Cardiac septum (tissue), 1 donor: ENCODE data around the gene TMPRSS9. TPM values are rescaled to one million over a fixed set of nuclear protein-coding genes. Genes with fewer than 3 reads are reported as not detected.

Experiments used
- DNase-seq: peaks from one replicate; pipeline ENCODE4 v3.0.0-alpha.2; 2020; ENCODE audit warnings: low spot score
- intact Hi-C: fragments of 100-400 bp; cut with DNase I; formaldehyde crosslinking; loops from one replicate; pipeline ENCODE4 v1.14.0; 2022
- total RNA-seq: library from RNA; stranded (reverse); fragmentation: NEBNext Ultra II Directional; extraction: Animal tissue kit (Norgen Biotek cat#: 25700); gene quantifications from one replicate; pipeline ENCODE4 v1.2.1, GENCODE V29; 2021
- donor health status: DM: no; HTN: no; CAD: no.

Gene TMPRSS9
- total RNA-seq, 1 donor from 2014 or later = not detected

DNA sequence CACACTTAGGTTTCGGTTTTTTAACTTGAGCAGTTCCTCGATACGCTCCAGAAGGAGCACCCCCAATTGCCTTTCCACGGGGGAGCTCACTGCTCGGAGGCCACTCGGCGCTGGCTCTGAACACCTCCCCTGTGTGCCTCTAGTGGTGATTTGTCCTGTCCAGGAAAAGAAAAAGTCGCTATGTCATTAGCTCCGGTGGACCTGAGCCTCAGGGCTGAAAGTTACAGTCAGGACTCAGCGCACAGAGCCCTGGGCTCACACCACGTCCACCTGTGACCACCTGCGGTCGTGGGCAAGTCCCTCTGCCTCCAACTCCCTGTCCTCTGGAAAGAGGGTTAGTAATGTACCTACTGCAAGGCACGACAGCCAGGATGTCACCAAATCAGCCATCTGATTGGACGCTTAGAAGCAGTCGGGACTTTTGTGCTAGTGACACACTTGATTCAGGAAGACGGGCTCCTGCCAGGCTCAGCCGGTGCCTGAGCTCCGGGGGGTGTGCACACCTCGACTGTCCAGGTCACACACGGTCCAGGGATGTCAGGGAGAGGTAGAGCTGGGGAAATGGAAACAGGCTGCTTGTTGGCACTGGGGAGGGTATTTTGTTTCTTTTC is 3.9 kb upstream of the TMPRSS9 start:
- DNase-seq = no peak
- intact Hi-C loops = no loop called here

DNA sequence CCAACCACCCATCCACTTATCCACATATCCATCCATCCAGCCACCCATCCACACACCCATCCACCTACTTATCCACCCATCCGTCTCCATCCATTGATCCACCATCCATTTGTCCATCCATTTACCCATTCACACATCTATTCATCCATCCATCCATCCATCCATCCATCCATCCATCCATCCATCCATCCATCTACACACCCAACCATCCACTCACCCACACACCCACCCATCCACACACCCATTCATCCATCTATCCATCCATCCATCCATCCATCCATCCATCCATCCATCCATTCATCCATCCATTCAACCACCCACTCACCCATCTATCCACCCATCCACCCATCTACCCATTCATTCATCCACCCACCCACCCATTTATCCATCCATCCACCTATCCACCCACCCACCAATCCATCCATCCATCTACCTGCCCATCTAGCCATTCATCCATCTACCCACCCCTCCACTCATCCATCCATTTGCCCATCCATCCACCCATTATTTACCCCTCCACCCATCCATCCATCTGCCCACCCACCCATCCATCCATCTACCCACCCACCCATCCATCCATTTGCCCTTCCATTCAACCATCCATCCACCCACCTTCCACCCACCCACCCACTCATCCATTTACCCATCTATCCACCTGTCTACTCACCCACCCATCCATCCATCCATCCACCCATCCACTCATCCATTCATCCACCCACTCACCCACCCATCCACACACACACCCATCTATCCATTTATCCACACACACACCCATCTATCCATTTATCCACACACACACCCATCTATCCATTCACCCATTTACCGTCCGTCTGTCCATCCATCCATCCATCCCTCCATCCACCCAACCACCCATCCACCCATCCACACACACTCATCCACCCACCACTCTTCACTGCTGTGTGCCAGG is 2.5 kb upstream of the TMPRSS9 start:
- DNase-seq = no peak
- intact Hi-C loops = no loop called here

DNA sequence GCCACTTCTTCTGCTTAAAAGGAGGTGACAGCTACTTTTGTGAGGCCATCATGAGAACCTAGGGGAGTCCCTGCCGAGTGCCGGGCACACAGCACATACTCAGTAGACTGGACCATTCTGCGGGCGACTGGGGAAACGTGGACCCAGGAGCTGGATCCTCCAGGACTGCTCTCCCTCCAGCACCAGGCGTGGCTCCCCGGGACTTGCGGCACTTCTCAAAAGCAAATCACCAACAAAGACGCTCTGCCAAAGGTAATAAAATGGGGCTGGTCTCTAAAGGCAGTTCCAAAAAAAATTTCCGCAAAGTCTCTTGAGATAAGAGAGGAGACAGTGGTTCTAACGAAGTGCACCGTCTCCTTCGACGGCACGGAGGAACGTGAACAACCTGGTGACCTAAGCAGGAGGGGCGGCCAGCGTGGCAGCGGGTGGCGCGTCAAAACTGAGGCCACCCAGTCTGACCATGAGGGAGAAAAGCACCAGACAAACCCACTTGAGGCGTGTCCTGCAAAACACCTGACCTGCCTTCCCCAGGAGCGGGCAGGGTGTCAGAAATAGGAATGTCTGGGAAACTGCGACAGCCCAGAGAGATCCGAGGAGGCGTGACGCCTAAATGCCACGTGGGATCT is 1.4 kb upstream of the TMPRSS9 start:
- no peak for DNase-seq
- intact Hi-C loops = no loop called here

DNA sequence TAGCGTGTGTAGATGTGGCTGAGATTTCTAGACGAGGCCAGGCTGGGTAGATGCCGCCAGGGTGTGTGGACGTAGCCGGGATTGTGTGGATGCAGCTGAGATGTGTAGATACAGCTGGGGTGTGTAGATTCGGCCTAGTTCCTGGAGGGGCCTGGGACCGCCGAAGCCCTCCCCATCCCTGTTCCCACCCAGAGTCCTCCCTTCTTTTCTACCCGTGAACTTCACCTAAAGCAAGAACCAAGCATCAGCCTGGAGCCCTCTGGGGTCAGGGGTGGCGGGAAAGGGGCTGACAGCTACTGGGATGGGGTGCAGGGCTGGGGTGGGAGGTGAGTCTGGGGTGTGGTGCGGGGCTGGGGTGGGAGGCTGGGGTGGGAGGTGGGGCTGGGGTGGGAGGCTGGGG is 768 bp downstream of the TMPRSS9 start:
- intact Hi-C loops = no loop called here
- no peak for DNase-seq

DNA sequence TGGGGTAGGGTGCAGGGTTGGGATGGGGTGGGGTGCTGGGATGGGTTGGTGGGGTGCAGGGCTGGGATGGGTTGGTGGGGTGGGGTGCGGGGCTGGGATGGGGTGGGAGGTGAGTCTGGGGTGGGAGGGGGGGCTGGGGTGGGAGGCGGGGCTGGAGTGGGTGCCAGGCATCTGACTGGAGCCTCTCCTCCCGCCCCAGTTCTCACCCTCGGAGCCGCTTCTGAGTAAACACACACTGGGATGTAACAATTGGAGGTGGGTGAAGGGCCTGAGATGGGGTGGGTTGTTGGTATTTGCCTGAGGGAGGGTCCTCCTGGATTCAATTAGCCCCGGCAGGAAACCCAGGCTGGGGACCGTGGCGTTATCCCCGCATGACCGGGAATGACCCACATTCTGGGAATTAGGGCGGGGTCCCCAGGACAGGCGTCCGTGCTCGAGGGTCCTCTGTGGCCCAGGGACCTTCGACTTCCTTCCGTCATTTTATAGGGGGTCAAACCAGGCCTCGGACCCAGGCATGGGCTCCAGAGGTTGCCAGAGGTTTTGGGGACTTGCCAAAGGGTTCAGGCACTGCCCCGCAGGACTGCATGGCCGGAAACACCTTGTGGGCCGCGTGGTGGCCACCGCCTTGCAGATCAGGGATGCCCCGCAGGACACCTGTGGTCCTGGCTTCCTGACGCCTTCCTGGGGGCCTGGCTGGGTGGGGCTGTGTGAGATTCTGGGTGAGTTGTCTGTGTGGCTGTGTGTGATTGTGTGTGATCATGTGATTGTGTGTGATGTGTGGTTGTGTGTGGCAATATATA is 1.4 kb downstream of the TMPRSS9 start:
- DNase-seq = no peak
- intact Hi-C loops = no loop called here

DNA sequence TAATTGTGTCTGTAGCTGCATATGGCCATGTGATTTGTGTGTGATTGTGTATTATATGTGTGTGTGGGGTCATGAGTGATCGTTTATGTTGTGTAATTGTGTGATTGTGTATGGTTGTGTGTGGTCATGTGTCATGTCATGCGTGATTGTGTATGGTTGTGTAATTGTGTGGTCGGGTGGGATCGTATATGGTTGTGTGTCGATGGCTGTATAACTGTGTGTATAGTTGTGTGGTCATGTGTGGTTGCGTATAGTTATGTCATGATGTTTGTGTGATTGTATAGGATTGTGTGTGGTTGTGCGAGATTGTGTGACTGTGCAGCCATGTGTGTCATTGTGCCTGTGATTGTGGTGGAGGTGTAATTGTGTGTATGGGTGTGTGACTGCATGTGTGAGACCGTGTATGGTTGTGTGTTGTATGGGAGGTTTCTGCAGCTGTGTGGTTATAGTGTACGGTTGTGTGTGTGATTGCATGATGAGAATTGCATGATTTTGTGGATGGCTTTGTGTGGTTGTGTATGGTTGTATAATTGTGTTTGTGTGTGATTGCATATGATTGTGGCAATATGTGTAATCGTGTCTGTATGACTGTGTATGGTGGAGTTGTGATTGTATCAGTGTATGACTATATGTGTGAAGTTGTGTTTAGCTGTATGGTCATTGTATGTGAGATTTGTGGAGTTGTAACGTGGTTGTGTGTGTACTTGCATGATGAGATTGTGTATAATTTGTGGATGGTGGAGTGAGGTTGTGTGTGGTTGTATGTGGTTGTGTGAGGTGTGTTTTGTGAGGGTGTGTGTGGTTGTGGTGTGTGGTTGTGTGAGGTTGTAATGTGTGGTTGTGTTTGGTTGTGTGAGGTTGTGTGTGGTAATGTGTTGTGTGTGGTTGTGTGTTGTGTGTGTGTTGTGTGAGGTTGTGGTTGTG is 2.2 kb downstream of the TMPRSS9 start:
- intact Hi-C loops = no loop called here
- DNase-seq = no peak

DNA sequence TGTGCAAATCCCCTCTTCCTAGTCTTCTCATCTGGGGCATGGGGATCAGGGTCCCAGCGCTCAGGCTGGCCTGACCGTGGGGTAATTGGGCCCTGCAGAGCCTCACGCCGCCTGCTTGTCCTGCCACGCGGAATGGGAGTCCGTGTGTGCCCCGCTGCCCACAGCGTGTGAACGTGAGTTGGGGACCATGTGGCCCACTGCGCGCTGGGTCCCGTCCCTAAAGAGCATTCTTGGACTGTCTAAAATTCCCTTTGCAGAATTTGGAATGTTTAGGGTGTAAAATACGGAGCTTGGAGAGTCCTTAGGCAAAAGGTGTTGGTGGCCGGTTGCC is 2.9 kb downstream of the TMPRSS9 start:
- intact Hi-C loops = no loop called here
- no peak for DNase-seq

DNA sequence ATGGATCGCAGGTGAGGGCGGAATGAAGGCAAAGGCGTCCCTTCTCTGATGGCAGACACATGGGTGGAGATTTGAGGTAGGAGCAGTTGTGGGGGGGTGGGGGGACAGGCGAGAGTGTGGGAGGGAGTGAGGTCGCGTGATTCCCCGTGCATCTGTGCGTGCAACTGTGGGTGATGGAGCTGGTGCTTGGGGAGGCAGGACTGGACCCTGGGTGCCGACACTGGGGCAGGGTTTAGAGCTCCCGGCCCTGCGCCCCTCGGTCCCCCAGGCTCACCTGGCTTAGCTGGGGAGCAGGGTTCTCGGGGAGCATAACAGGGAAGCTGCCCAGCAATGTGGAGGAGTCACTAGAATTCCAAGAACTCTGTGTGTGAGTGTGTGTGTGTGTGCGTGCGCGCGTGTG is 3.4 kb downstream of the TMPRSS9 start:
- intact Hi-C loops = no loop called here
- DNase-seq = no peak

DNA sequence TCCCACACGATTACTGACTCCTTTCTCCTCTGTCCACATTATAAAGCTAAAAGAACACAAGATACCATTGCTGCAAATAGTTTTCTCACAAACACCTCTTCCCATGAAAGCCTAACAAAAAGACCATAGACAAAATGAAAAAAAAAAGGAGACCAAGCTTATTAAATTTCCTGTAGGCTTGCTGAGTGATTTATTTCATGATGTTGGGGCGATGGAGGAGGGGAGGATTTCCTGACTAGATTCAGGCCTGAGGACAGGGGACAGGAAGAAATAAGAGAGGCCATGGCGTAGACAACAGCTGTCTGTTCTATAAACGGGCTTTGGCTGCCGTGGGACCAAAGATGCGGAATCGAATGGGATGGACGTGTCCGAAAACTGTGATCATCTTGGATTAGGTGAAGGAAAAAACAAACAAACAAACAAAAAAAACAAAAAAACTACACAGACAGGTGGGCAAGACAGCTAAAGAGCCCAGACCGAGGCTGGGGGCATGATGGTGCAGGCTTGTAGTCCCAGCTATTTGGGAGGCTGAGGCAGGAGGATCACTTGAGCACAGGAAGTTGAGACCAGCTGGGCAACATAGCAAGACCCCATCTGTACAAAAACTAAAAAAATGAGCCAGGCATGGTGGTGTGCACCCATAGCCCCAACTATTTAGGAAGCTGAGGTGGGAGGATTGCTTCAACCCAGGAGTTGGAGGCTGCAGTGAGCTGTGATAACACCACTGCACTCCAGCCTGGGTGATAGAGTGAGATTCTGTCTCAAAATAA is 5.3 kb downstream of the TMPRSS9 start:
- no peak for DNase-seq
- intact Hi-C loops = no loop called here

DNA sequence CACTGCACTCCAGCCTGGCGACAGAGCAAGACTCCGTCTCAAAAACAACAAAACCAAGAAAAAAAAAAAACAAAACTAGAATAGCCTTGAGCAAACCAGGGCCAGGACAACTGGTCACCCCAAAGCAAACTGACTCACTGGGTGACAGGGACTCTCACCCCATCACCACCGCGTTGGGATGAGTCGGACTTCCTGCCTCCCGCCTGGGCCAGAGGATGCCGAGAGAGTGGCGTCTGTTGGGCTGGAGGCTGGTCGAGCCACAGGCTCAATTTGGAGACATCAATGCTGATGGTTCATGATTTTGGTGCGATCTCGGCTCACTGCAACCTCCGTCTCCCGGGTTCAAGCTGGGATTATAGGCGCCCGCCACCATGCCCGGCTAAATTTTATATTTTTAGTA is 11.6 kb downstream of the TMPRSS9 start:
- intact Hi-C loops = no loop called here
- no peak for DNase-seq

DNA sequence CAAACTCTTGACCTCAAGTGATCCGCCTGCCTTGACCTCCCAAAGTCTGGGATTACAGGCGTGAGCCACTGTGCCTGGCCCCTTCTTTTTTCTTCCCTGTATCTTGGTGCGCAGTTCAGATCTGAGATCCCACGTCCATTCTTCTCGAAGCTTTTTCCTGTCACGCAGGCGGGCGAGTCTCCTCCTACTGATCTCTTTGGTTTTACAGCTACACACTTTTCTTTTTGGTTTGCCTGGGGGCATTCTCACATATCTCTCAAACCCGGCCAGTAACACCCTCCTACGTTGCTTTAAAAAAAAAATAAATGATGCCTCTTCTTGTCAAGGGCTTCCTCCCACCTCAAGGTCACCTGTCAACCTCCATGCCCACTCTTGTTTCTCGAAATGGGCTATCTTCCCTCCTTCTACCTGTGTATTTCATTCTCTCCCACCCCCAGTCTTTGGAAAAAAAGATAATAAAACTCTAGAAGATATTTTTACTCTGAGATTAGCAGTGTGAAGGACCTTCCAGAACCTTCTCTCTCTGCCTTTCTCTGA is 12.1 kb downstream of the TMPRSS9 start:
- no peak for DNase-seq
- intact Hi-C loops = no loop called here

DNA sequence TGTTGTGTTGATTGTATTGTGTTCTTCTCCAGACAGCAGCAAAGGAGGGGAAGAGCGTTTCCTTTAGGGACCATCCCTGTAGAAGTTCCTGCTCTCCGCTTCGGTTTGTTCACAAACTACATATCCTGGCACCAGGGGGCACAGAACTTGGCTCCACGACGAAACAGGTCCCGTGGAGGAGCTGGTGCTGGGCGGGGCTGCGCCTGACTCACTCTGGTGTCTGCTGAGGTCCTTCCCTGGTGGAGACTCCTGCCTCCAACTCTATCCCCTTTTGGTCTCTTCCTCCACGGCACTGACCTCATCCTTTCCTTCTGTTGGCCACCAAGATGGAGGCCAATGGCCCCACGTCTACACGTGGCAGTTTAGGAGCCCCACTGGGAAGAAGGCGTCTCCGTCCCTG is 14.7 kb downstream of the TMPRSS9 start:
- intact Hi-C loops = no loop called here
- DNase-seq = no peak

DNA sequence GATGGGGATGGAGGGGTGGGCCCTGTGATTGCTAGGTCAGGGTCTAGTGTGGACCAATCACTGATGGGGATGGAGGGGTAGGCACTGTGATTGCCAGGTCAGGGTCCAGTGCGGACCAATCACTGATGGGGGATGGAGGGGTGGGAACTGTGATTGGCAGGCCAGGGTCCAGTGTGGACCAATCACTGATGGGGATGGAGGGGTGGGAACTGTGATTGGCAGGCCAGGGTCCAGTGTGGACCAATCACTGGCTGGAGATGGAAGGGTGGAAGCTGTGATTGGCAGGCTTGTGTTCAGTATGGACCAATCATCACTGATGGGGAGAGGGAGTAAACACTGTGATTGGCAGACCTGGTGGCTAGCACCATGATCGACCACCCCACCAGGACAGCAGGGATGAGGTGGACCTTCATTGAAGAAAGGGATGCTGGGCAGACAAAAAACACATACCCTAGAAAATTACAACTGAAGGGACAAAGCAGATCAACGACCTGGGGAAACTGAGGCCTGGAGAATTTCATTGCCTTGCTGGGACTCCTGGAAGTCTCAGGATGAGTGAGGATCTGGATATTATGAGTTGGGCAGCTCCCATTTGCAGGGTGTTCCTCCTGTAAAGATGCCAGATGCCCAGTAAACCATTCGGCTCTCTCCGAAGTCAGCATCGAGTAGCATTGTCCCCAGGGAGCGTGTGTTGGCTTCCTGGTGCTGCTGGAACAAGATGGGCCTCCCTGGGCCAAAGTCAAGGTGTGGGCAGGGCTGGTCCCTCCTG is 15.5 kb downstream of the TMPRSS9 start:
- no peak for DNase-seq
- intact Hi-C loops = no loop called here

DNA sequence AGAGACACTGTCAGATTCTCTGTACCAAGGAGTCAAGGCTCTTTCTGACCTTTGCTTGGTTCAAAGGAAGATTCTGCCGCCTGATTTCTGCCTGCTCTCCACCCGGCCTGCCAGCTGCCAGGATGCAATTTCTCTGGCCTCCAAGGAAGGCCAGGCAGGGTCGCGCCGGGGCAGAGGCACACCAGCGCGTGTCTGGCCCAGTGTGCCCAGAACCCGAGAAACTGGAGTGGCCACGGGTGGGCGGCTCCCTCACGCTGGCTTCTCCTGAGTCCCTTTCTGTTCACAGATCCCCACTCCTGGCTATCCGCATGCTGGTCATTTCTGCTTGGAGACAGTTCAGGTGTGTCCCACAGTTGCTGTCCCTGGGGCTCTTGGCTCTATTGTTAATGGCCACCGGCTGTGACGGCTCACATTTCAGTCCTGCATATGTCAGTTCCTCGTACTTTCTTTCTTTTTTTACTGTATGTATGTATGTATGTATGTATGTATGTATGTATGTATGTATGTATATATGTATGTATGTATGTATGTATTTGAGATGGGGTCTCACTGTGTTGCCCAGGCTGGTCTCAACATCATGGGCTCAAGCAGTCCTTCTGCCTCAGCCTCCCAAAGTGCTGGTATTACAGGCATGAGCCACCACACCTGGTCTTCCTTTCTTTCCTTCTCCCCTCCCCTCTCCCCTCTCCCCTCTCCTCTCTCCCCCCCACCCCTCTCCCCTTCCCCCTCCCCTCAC is 16.9 kb downstream of the TMPRSS9 start:
- intact Hi-C loops = no loop called here
- DNase-seq = no peak

DNA sequence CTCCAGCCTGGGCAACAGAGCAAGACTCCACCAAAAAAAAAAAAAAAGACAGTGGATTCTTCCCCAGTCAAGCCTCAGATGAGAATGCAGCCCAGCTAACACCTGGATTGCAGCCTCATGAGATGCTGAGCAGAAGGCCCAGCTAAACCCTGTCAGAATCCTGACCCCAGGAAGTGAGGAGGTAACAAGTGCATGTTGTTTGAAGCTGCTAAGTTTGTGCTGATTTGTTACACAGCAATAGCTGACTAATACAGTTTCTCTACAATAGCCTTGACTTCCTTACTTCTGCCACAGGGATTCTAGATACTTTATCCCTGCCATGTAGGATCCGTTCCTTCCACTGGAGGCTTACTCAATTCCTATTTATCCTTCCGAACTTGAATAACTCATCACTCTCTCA is 20.5 kb downstream of the TMPRSS9 start:
- intact Hi-C loops = no loop called here

DNA sequence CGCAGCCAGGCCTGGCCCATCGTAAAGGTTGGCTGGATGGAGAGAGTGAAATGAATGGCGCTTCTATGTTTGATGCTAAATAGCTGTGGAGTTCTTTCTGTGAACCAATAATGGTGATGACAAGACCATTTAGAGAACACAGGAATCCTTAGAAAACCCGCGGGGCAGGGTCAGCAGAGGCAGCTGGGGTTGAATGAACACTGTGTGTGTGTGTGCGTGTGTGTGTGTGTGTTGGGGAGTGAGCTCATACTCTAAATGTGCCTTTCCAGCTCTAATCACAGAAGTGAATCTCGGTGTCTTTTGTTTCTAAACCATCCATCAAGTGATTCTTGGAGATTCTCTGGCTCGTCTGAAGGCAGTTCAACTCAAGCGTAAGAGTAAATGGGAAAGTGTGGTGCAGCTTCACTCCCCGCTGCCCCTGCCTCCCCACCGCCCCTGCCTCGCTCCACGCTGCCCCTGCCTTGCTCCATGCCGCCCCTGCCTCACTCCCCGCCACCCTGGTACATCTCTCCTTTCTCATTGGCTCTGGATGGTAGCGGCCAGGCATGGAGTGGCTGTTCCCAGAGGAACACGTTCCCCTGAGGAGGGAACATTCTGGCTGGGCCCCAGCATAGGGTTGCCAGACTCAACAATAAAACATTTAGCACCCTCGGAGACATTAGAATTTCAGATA is 21.2 kb downstream of the TMPRSS9 start:
- intact Hi-C loops = no loop called here

More for the DNA sequence above, 20.5 kb downstream of the TMPRSS9 start:
- no peak for DNase-seq

More for the DNA sequence above, 21.2 kb downstream of the TMPRSS9 start:
- no peak for DNase-seq
